Measurements from ENCODE around the gene MYLIP. TPM values are rescaled to one million over a fixed set of nuclear protein-coding genes. Genes with fewer than 3 reads are reported as not detected.
A peak's percentile ranks its signal among the peaks of the same experiment; 100 is the strongest.

Gene MYLIP
- total and polyA plus RNA-seq, 12 donors: 6.9 to 22.5 (median 12.8) TPM

DNA sequence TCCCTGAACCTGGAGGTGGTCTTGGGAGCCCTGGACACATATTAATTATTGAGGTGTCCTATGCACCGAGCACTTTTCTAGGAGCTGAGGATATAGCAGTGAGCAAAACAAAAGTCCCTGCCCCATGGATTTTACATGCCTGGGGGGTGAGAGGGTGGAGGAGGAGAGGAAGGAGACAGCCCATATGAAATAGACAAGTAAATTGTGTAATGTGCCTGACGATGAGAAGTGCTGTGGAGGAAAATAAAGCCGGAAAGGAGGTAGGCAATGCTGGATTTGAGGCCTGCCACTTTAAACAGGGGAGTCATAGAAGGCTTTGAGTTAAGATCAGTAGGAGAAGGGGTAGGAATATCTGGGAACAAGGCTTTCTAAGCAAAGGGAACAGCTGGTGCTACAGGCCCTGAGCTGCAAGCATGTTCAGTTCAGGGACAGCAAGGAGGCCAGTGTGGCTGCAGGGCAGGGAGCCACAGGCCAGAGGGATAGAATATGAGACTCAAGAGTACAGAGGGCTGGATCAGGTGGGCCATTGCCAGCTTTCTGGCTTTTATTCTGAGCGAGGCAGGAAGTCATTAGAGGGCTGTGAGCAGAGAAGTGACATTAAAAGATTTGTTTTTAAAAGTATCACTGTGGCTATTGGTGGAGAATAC is 19.1 kb upstream of the MYLIP start:
- TF ChIP-seq, protein P1, sequence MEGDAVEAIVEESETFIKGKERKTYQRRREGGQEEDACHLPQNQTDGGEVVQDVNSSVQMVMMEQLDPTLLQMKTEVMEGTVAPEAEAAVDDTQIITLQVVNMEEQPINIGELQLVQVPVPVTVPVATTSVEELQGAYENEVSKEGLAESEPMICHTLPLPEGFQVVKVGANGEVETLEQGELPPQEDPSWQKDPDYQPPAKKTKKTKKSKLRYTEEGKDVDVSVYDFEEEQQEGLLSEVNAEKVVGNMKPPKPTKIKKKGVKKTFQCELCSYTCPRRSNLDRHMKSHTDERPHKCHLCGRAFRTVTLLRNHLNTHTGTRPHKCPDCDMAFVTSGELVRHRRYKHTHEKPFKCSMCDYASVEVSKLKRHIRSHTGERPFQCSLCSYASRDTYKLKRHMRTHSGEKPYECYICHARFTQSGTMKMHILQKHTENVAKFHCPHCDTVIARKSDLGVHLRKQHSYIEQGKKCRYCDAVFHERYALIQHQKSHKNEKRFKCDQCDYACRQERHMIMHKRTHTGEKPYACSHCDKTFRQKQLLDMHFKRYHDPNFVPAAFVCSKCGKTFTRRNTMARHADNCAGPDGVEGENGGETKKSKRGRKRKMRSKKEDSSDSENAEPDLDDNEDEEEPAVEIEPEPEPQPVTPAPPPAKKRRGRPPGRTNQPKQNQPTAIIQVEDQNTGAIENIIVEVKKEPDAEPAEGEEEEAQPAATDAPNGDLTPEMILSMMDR (IDR thresholded peaks at IDR 0.05): no peak
- Histone ChIP-seq H3K4me3 (no peak overlapping the region), H3K36me3 (no peaks in the 10 kb centered on the region), H3K27me3 (no peaks in the 10 kb centered on the region), H3K27ac (peak overlapping the region in 4 of 10 donors; percentile 1 to 20 (median 12)), H3K4me1 (peaks cover 0 to 21% (median 17%) of the 10 kb centered on the region in 9 donors), H3K9me3 (no peaks in the 10 kb centered on the region)
- DNase-seq: no peak
- 58 to 67% methylated on average over 4 of the region's 4 CpGs for WGBS, 2 donors
- intact Hi-C loops (cut with DNase I): no loop called here
- peak in 4 of 8 donors; percentile 37 to 70 (median 52) for ATAC-seq

DNA sequence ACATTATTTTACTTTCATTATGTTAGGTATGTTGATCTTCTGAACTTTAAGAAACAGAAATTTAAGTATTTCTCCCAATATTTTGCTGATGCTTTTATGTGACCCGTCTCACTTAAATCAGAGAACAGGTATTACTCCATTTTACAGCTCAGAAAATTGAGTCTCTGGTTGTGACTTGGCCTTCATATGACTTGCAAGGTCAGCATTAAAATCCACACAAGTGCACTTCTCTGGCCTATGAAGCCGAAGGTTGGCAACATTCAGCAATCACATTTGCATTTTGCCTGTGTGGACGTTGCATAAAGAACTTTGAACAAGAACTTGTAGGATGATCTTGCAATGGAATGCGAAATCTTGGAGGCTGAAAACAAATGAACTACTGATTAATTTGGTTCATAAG is 10.1 kb upstream of the MYLIP start:
- Histone ChIP-seq H3K4me1 (no peaks in the 10 kb centered on the region), H3K36me3 (no peaks in the 10 kb centered on the region), H3K27ac (no peak overlapping the region), H3K27me3 (no peaks in the 10 kb centered on the region), H3K9me3 (no peaks in the 10 kb centered on the region), H3K4me3 (no peak overlapping the region)
- DNase-seq (no peak), ATAC-seq (no peak)
- intact Hi-C loops (cut with DNase I): no loop called here
- 93 to 94% methylated on average over 4 of the region's 4 CpGs for WGBS, 2 donors
- TF ChIP-seq, protein P1 (IDR thresholded peaks at IDR 0.05): no peak

DNA sequence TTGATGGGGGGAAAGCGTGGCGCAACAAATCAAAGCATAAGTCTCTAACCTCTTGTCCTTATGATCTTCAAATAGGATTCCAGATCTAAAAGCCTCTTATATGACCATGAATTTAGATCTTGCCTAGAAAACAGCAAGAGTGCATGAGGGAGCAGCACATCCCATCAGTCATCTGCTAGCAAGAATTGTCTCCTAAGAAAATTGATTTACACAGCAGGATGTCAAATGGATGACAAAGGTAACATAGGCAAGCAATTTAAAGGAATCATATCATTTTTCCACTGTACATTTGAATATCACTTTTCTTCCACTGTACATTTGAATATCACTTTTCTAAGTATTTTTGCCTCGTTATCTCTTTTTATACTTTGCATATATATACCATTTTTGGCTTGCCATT is 7.5 kb upstream of the MYLIP start:
- H3K36me3 ChIP-seq: no peaks in the 10 kb centered on the region
- WGBS, 2 donors: 95 to 96% methylated on average over 3 of the region's 3 CpGs
- H3K4me3 ChIP-seq: no peak overlapping the region
- no peaks in the 10 kb centered on the region for H3K27me3 ChIP-seq
- DNase-seq (no peak), ATAC-seq (no peak)
- no peaks in the 10 kb centered on the region for H3K9me3 ChIP-seq
- no peak overlapping the region for H3K27ac ChIP-seq
- intact Hi-C loops (cut with DNase I): loop anchor here in 4 of 10 donors (10.0 kb wide), 5 partner anchors 63 to 357 kb away; no protein-coding TSS in a partner anchor
- H3K4me1 ChIP-seq: peaks cover 0 to 13% (median 7%) of the 10 kb centered on the region in 9 donors
- TF ChIP-seq, protein P1 (IDR thresholded peaks at IDR 0.05): no peak

DNA sequence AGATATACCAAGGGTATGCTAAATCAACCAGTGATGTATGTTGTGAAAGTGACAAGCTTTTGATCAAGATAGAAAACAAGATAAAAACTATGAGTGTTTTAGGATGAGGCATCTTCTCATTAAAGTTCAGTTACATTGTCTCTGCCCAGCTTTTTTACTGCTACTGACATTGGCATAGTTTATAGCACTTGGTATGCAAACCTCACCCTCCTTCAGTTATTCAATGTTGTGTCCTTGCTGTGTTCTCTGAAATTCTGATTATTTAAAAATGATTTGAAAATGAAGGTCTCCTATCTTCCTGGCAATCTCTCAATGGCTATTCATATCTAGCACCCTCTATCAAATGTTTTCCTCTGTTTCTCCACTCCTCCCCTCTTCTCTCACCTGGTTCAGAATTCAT is 6.7 kb upstream of the MYLIP start:
- no peak for ATAC-seq
- TF ChIP-seq, protein P1 (IDR thresholded peaks at IDR 0.05): no peak
- no peak overlapping the region for H3K4me3 ChIP-seq
- no peak for DNase-seq
- H3K36me3 ChIP-seq: no peaks in the 10 kb centered on the region
- no peaks in the 10 kb centered on the region for H3K9me3 ChIP-seq
- H3K27me3 ChIP-seq: no peaks in the 10 kb centered on the region
- H3K27ac ChIP-seq: no peak overlapping the region
- peaks cover 0 to 13% (median 7%) of the 10 kb centered on the region in 9 donors for H3K4me1 ChIP-seq
- intact Hi-C loops (cut with DNase I): loop anchor here in 4 of 10 donors (10.0 kb wide), 5 partner anchors 63 to 357 kb away; no protein-coding TSS in a partner anchor

Measured in heart right ventricle (tissue), 16 donors.